Fibroblast of mammary gland (primary cell): ENCODE results near the gene PTGER3.

Experiments used
- DNase-seq: peaks from one replicate; pipeline ENCODE4 v3.0.0-alpha.2; 2010; ENCODE audit warnings: low read depth
- H3K4me3 ChIP-seq: 2 replicates; pipeline ENCODE4 v1.5.1; 2011; ENCODE audit warnings: low read depth, mild to moderate bottlenecking, low read length, moderate library complexity; ENCODE audit not compliant: control insufficient read depth
- TF ChIP-seq, protein P1 (sequence below): conservative IDR thresholded peaks from 2 replicates; pipeline ENCODE4 v1.5.1; 2011; ENCODE audit warnings: low read depth, low read length, inconsistent platforms; ENCODE audit not compliant: control insufficient read depth, insufficient read depth

The PTGER3 gene

GRCh38 chr1:71019233-71019969 lies 28.2 kb downstream of the PTGER3 start:
- no peak for DNase-seq
- no peak overlapping the region for H3K4me3 ChIP-seq
- TF ChIP-seq, protein P1, sequence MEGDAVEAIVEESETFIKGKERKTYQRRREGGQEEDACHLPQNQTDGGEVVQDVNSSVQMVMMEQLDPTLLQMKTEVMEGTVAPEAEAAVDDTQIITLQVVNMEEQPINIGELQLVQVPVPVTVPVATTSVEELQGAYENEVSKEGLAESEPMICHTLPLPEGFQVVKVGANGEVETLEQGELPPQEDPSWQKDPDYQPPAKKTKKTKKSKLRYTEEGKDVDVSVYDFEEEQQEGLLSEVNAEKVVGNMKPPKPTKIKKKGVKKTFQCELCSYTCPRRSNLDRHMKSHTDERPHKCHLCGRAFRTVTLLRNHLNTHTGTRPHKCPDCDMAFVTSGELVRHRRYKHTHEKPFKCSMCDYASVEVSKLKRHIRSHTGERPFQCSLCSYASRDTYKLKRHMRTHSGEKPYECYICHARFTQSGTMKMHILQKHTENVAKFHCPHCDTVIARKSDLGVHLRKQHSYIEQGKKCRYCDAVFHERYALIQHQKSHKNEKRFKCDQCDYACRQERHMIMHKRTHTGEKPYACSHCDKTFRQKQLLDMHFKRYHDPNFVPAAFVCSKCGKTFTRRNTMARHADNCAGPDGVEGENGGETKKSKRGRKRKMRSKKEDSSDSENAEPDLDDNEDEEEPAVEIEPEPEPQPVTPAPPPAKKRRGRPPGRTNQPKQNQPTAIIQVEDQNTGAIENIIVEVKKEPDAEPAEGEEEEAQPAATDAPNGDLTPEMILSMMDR, result no peak

DNA sequence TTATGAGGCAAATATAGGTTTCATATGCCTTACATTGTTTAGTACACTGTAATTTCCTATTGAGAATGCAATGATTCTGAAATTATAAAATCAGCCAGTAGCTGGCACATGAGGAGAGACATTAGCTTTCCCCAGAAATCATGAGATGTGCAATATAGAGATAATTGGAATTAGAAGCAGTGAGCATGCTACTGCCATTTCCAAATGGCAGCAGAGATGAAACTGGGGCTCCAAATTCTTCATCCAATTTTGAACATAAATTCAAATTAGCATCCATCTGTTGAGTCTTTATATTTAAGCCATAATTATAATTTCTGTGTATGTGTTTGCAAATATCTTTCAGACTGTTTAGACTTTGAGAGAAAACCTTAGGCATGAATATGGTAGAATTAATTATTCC lies 28.8 kb downstream of the PTGER3 start:
- no peak for DNase-seq
- no peak overlapping the region for H3K4me3 ChIP-seq
- TF ChIP-seq, protein P1, result no peak

DNA sequence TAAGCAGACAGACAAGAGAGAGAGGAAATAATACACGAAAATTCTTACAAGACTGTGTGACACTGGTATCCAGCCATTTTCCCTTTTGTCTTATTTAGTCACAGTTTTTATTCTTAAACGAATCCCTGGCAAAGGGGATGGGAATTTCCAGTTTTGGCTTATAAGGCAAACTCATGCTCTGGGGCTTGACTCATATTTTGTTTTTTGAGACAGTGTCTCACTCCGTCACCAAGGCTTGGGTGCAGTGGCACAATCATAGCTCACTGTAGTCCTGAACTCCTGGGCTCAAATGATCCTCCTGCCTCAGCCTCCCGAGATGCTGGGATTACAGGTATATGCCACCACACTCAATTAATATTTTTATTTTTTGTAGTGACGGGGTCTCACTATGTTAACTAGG lies 31.9 kb downstream of the PTGER3 start:
- H3K4me3 ChIP-seq, result no peak overlapping the region
- peak; percentile 21 for DNase-seq
- TF ChIP-seq, protein P1, result no peak

- no peak overlapping the region for H3K4me3 ChIP-seq
- DNase-seq, result no peak
- TF ChIP-seq, protein P1, result no peak
These were observed 33.4 kb downstream of the PTGER3 start for GRCh38 chr1:71014178-71014579.

DNA sequence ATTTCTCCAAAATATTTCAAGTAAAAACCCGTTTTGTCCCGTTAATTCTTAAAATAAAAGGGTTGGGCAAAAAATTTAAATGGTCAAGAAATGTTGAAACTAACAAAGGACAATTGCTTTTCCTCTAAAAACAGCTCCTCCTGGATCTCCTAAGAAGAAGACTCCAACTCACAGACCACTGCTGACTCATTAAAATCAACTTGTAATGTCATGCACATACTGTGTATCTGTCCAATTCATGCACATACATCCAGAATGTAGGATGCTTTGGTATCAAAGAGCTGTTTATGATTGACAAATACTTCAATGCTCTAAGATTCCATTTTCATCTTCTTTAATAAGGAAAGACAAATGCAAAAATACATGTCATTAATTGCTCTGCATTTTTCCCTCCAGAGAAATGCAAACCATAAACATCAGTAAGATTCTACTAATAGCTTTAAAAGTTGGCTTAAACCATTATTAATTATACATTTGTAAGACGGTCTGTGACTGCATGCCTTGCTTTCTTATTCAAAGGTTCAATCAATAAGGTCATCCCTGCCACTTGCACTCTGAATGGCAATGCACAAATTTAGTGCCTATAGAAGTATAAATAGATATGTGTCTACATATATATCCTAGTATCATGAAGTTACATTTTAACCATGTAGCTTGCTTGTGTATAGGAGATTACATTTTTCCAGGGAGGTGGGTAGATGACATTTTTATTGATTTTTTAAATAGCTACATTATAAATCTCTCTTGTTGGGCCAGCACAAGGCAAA lies 44.7 kb downstream of the PTGER3 start:
- TF ChIP-seq, protein P1, result no peak
- DNase-seq, result no peak
- H3K4me3 ChIP-seq, result no peak overlapping the region

DNA sequence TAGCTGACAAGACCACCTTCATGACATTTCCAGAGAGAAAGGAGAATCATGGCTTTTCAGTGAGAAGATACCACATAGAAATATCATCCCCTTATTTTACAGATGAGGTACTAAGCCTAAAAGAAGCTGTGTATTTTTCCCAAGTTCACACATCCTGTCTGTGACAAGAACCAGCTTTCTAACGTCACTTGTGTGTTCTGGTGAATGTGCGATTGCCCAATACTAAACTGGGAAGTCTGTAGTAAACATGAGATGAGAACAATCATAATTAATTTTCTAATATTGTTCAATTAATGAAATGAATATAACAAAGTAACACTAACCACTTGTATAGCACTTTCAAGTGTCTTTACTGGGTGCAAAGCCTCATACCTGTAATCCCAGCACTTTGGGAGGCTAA lies 46.0 kb downstream of the PTGER3 start:
- DNase-seq, result no peak
- TF ChIP-seq, protein P1, result no peak
- H3K4me3 ChIP-seq, result no peak overlapping the region

- DNase-seq, result no peak
- TF ChIP-seq, protein P1, result no peak
These were observed 49.8 kb downstream of the PTGER3 start for GRCh38 chr1:70997793-70998192.

More at GRCh38 chr1:70997793-70998192, 49.8 kb downstream of the PTGER3 start:
- H3K4me3 ChIP-seq, result no peak overlapping the region
